ENCODE results near the gene TGM2.

DNA sequence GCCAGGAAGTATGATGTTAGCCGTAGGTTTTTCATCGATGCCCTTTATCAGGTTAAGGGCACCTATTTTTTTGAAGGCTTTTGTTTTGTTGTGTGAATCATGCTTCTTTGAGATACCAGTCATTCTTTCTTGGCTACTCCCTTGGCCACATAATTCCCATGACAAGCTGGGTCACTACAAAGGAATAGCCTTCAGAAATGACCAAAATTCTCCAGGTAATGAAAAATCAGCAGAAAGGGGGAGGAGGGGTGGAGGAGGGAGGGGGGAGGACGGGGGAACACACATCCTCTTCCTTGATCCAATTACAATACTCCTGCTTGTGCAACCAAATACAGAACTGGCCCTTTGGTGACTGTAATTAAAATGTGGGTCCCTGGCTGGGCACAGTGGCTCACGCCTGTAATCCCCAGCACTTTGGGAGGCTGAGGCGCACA is 21.7 kb upstream of the TGM2 start:
- TF ChIP-seq CTCF (IDR thresholded peaks at IDR 0.05) (no peak), POLR2AphosphoS5 (IDR thresholded peaks at IDR 0.05) (no peak), EP300 (IDR thresholded peaks at IDR 0.05; ENCODE audit: low read depth) (no peak), POLR2A (IDR thresholded peaks at IDR 0.05) (no peak)
